ENCODE measurements around the gene CITED2. TPM values are rescaled to one million over a fixed set of nuclear protein-coding genes. Genes with fewer than 3 reads are reported as not detected.

The CITED2 gene
- total RNA-seq, 2 experiments from 2014 or later = 65.0 to 76.7 TPM

DNA sequence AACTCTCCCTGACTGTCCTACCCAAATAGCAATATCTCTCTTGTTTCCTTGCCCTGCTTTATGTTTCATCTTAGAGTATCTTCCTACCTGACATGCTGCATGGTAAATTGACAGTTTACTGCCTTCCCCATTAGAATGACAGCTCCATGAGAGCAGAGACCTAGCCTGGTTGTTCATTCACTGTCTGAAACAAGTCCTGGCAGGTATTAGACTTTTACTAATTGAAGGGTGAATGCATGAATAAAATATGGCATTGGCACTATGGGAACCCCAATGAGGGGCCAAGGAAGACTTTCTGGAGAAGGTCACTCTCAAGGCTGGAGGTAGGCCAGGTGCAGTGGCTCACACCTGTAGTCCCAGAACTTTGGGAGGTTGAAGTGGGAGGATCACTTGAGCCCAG lies 3.8 kb upstream of the CITED2 start:
- ChIA-PET CTCF (interaction anchor here (1.2 to 2.2 kb wide), 3 partner anchors 9 to 17 kb away, joined by 4 to 7 read pairs (median 5); no protein-coding TSS in a partner anchor), POLR2A (interaction anchor here (0.7 kb wide), 1 partner anchor 10 kb away, joined by 5 read pairs; no protein-coding TSS in a partner anchor)
- Mint-ChIP-seq H3K27me3 (no peaks in the 10 kb centered on the region), H3K27ac (no peak overlapping the region), H3K4me3 (no peak overlapping the region), H3K4me1 (peaks cover 22% of the 10 kb centered on the region), H3K36me3 (ENCODE audit: low read depth) (peaks cover 14% of the 10 kb centered on the region), H3K9me3 (no peaks in the 10 kb centered on the region)
- no peak for DNase-seq

DNA sequence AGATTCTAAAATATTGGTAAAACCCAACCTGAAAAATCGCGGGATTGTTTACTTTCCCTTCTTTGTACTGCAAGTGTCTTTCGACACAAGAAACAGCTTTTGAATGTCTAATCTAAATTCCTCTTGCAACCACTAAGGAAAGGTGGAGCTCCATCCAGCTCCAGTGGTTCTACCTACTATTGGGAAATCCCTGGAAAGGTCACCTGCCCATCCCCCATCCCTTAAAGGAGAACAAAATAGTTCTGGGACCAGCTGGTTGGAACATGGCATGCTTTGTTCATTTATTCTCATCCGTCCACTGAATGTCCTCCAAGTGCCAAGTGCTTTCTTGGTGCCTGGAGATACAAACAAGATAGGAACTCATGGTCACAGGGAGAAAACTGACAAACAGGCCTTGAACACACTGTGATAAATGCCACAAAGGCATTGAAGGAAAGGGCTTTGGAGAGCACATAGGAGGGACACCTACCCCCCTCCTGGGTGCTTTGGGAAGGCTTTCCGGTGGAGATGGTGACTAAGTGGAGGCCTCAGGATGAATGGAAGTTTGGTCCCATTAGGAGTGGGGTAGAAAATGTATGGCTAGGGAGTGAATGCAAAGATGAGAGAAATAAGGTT lies 2.3 kb upstream of the CITED2 start:
- no peak for DNase-seq
- Mint-ChIP-seq H3K4me3 (peak overlapping the region; percentile 93), H3K27ac (peak overlapping the region; percentile 99), H3K27me3 (no peaks in the 10 kb centered on the region), H3K36me3 (ENCODE audit: low read depth) (peaks cover 25% of the 10 kb centered on the region), H3K9me3 (no peaks in the 10 kb centered on the region), H3K4me1 (peaks cover 26% of the 10 kb centered on the region)
- CTCF ChIA-PET = interaction anchor here (2.2 kb wide), 1 partner anchor 11 kb away, joined by 7 read pairs; no protein-coding TSS in a partner anchor
- POLR2A ChIA-PET = no interaction called here

DNA sequence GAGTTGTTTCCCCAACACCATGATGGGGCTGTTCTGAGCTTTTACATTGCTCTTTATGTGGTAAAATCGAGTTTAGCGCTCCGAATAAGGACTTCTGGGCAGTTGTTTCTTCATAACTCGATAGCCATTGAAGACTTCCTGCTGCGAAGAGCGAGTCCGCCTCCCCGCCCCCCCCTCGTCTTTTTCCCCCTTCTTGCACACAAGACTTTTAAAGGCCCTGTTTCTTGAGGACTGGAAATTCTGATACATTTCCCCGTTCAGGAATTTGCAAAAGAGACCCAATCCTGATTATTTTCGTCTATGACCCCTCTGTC lies 1.5 kb upstream of the CITED2 start:
- peak overlapping the region; percentile 99 for H3K27ac Mint-ChIP-seq
- H3K27me3 Mint-ChIP-seq = no peaks in the 10 kb centered on the region
- peaks cover 31% of the 10 kb centered on the region for H3K36me3 Mint-ChIP-seq (ENCODE audit: low read depth)
- H3K4me3 Mint-ChIP-seq = peak overlapping the region; percentile 93
- ChIA-PET CTCF (interaction anchor here (1.2 to 2.2 kb wide), 2 partner anchors 11 kb away, joined by 4 to 7 read pairs; no protein-coding TSS in a partner anchor), POLR2A (interaction anchor here (1.2 kb wide), 1 partner anchor 155 kb away, joined by 6 read pairs; no protein-coding TSS in a partner anchor)
- H3K4me1 Mint-ChIP-seq = peaks cover 33% of the 10 kb centered on the region
- no peak for DNase-seq
- no peaks in the 10 kb centered on the region for H3K9me3 Mint-ChIP-seq

DNA sequence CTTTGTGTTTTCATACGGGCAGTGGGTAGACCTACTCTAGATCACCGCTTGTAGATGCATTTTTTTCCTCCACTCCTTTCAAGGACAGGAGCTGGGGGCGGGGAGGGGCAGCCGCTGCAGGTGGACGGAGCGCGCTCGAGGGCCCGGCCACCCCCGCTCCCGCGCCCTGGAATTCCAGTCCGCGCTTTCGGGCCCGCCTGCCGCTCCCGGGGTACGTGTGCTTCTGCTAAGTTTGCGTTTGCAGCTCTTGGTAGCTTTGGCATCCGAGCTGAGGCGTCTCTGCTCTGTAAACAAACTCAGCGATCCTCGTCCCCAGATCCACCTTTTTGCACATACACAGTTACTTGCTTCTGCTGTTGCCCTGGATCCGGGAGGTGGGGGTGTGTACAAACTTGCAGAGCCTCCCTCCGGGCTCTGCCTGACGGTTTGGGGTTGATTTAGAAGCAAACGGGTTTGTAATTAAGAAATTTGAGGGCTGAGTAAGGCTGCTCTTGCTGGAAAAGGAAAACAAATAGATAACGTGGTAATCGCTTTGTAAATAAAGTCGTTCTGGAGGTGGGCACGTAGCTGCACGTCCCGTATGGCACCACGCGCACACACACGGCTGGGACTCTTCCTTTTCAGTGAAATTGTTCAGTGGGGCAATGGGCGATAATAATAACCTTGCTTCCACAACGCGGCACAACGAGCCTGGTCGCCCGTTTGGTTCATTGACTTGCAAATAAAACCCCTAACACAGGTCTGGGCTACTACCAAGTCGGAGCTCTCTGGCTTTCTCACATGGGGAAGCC lies 973 bp upstream of the CITED2 start:
- Mint-ChIP-seq H3K4me1 (peaks cover 38% of the 10 kb centered on the region), H3K4me3 (peak overlapping the region; percentile 93), H3K9me3 (no peaks in the 10 kb centered on the region), H3K36me3 (ENCODE audit: low read depth) (peaks cover 36% of the 10 kb centered on the region), H3K27me3 (no peaks in the 10 kb centered on the region), H3K27ac (peak overlapping the region; percentile 99)
- POLR2A ChIA-PET = interaction anchor here (1.2 to 1.5 kb wide), 3 partner anchors 58 to 239 kb away, joined by 3 to 6 read pairs (median 6); no protein-coding TSS in a partner anchor
- CTCF ChIA-PET = interaction anchor here (0.5 to 3.5 kb wide), 11 partner anchors 11 to 1781 kb away, joined by 3 to 26 read pairs (median 4); partner anchors contain the start of gene TXLNB
- peak; percentile 89 for DNase-seq

DNA sequence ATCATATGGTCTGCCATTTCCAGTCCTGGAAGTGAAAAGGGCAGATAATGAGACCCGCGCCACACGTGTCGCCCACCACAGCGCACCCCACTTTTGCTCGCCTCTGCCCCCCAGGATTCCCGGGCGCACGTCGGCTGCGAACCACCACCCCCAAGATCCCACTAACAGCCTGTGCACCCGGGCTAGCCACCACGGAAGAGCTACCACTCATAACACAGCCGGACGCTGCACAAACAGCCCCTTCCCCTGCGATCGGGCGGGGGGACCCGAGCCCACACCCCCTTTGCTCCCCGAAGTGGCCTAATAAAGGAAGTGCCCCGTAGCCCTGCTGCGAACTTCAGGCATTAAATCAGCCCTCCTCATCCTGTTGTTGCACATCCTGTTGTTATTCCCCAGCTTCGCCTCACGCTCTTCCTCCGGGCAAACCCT lies 506 bp downstream of the CITED2 start:
- Mint-ChIP-seq H3K27ac (peak overlapping the region; percentile 99), H3K27me3 (no peaks in the 10 kb centered on the region), H3K36me3 (ENCODE audit: low read depth) (peaks cover 39% of the 10 kb centered on the region), H3K4me3 (peak overlapping the region; percentile 93), H3K9me3 (no peaks in the 10 kb centered on the region), H3K4me1 (peaks cover 49% of the 10 kb centered on the region)
- POLR2A ChIA-PET = interaction anchor here (0.6 to 1.5 kb wide), 5 partner anchors 81 to 237 kb away, joined by 3 to 6 read pairs (median 4); no protein-coding TSS in a partner anchor
- no peak for DNase-seq
- CTCF ChIA-PET = interaction anchor here (1.1 to 3.5 kb wide), 9 partner anchors 9 to 269 kb away, joined by 3 to 26 read pairs (median 3); partner anchors contain the start of gene TXLNB

DNA sequence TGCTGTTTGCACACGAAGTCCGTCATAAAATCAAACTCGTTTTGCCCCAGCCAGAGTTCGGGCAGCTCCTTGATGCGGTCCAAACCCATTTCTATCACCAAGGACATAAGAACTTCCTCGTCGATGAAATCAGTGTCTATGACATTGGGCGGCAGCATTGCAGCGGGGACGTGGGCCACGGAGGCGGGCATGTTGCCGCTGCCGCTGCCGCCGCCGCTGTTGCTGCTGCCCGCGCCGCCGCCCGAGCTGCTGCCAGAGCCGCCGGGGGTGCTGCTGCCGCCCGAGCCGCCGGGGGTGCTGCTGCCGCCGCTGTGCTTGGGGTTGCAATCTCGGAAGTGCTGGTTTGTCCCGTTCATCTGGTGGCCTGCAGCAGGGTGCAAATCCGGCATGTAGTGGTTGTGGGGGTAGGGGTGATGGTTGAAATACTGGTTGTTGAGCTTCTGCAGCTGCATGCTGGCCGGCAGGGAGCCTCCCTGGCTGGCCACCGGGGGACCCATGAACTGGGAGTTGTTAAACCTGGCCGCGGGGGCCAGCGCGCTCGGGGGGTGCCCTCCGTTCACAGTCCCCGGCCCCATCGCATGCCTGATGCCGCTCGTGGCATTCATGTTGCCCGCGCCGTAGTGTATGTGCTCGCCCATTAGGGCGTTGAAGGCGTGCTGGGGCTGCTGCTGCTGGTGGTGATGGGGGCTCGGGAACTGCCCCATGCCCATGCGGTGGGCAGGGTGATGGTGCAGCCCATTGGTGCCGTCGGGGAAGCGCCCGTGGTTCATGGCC lies 1.1 kb downstream of the CITED2 start:
- H3K4me3 Mint-ChIP-seq = peak overlapping the region; percentile 93
- H3K27me3 Mint-ChIP-seq = no peaks in the 10 kb centered on the region
- CTCF ChIA-PET = interaction anchor here (0.7 to 3.5 kb wide), 9 partner anchors 9 to 269 kb away, joined by 3 to 26 read pairs (median 3); no protein-coding TSS in a partner anchor
- DNase-seq = peak; percentile 75
- peaks cover 39% of the 10 kb centered on the region for H3K36me3 Mint-ChIP-seq (ENCODE audit: low read depth)
- H3K27ac Mint-ChIP-seq = peak overlapping the region; percentile 99
- POLR2A ChIA-PET = interaction anchor here (0.6 to 1.4 kb wide), 2 partner anchors 145 to 161 kb away, joined by 4 to 6 read pairs; no protein-coding TSS in a partner anchor
- peaks cover 49% of the 10 kb centered on the region for H3K4me1 Mint-ChIP-seq
- no peaks in the 10 kb centered on the region for H3K9me3 Mint-ChIP-seq

DNA sequence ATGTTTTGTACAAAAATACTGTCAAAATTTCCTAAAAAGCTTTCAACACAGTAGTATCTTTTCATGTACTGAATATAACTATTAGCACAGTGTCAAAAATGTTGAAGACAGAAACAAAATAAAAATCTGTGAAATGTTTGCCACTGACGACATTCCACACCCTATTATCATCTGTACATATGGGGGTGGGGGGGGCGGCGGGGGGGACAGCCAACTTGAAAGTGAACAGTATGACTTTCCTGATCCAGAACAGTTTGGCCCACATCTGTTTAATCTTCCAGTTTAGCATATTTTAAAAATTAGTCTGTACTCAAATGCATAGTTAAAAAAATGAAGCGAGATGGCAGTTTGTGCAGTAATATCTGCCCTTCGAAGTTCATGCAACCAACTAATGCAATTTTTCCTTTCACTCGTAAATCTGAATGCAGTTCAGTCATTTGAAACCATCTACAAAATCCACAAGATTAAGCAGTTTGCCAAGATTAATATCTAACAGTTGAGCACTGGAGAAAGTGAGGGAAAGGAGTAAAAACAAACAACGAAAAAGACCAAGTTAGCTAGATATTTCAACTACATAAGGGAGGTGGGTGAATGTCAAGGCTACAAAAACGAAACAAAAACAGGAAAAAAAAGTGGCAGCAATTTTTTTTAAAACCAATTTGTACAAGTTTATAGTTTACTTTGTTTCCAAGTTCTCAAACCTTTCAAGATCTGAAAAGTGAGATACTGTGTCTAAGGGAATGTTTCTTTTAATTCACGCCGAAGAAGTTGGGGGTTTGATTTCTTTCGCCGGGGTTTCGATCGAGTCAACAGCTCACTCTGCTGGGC lies 1.9 kb downstream of the CITED2 start:
- ChIA-PET CTCF (interaction anchor here (0.5 to 3.5 kb wide), 6 partner anchors 8 to 597 kb away, joined by 3 to 26 read pairs (median 3); no protein-coding TSS in a partner anchor), POLR2A (interaction anchor here (0.6 kb wide), 2 partner anchors 318 to 332 kb away, joined by 6 to 7 read pairs; no protein-coding TSS in a partner anchor)
- no peaks in the 10 kb centered on the region for H3K27me3 Mint-ChIP-seq
- peaks cover 37% of the 10 kb centered on the region for H3K36me3 Mint-ChIP-seq (ENCODE audit: low read depth)
- no peak for DNase-seq
- H3K27ac Mint-ChIP-seq = peak overlapping the region; percentile 99
- H3K9me3 Mint-ChIP-seq = no peaks in the 10 kb centered on the region
- peak overlapping the region; percentile 93 for H3K4me3 Mint-ChIP-seq
- peaks cover 53% of the 10 kb centered on the region for H3K4me1 Mint-ChIP-seq

DNA sequence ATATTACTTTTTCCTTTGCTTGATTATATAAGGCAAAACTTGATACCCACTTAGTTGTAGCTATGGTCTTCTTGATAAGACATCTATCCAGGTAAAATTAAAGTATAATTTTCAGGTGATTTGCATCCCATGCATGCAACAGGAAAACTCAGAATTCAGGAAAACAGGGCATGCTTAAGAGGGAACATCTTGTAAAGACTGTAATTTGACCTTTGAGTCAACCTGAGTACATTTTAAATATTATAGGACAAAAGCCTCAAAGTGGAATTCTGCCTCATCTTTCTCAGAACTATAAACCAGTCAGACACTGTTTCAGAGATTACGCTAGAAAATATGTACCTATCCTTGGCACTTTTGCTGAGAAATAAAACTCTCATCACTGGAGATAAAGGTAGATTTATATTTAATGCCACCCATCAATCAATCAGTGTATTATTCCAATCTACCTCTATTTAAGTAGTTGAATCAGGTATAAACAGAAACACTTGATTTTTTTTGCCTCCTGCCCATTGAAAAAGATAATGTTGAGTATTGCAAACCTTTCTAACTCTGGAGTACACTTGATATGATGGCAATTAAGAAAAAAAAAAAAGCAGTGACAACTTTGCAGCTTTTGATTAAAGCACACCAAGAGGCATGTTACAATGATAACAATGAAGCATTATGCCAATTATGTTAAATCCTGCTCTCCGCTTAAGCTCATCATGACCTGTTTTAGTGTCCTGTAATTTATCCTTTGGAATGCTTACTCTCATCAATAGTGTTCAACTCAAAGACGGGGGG lies 2.8 kb downstream of the CITED2 start:
- peaks cover 37% of the 10 kb centered on the region for H3K36me3 Mint-ChIP-seq (ENCODE audit: low read depth)

DNA sequence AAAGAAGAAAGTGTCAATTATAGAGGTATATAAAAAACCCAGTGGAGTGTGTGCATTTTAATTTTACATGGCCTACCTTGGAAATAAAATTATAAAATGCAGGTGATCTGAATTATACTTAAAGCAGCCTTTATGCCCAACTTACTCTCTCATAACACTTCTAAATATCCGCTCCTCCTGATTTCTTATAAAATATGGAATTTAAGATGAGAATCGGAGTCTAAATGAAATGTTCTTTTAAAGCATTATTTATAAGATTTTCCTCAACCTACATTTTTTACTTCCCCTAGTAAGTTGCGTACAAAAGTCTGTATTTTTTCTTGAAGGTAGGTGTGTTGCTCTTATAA lies 3.5 kb downstream of the CITED2 start:
- CTCF ChIA-PET = interaction anchor here (0.6 to 1.8 kb wide), 6 partner anchors 28 to 503 kb away, joined by 3 to 14 read pairs (median 4); no protein-coding TSS in a partner anchor
- Mint-ChIP-seq H3K4me1 (peaks cover 47% of the 10 kb centered on the region), H3K27me3 (no peaks in the 10 kb centered on the region), H3K27ac (no peak overlapping the region), H3K9me3 (no peaks in the 10 kb centered on the region), H3K36me3 (ENCODE audit: low read depth) (peaks cover 37% of the 10 kb centered on the region), H3K4me3 (peak overlapping the region; percentile 93)
- no peak for DNase-seq
- POLR2A ChIA-PET = interaction anchor here (0.7 kb wide), 1 partner anchor 234 kb away, joined by 3 read pairs; no protein-coding TSS in a partner anchor

More for the DNA sequence above, 2.8 kb downstream of the CITED2 start:
- POLR2A ChIA-PET = interaction anchor here (0.6 to 0.7 kb wide), 3 partner anchors 235 to 331 kb away, joined by 3 to 7 read pairs (median 6); no protein-coding TSS in a partner anchor
- DNase-seq = no peak
- Mint-ChIP-seq H3K9me3 (no peaks in the 10 kb centered on the region), H3K27me3 (no peaks in the 10 kb centered on the region), H3K4me1 (peaks cover 53% of the 10 kb centered on the region), H3K27ac (peak overlapping the region; percentile 73), H3K4me3 (peak overlapping the region; percentile 93)
- CTCF ChIA-PET = interaction anchor here (0.5 to 0.6 kb wide), 2 partner anchors 152 to 596 kb away, joined by 3 read pairs; no protein-coding TSS in a partner anchor

DNA sequence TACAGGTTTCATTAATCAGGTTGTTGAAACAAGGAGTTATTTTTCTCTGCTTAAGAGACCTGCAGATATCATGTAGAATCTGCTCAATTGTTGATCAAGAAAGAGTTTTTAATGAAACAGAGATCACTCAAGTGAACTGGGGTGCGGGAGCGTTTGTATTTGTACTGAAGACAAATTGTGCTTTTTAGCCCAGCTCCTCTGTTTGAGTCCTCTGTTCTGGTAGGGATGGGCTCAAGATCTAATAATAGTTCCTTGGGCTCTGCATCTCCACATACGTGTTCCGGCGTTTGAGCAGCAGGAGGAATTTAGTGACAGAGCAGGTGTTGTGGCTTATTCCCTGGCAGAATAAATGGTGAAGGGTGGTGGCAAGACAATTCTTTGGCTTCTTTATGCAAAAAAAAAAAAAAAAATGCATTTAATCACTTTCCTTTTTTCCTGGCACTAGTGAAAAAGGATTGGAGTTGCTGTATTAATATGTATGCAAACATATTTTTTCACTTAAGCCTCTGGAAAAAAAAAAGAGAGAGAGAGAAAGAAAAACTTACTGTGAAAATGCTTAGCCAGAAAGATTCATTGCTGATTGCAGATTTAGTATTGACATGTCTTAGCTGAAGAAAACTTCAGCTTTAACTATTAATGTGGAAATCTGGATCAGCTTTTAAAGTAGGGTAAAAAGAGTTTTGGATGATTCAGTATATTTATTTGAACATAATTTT lies 4.0 kb downstream of the CITED2 start:
- Mint-ChIP-seq H3K27me3 (no peaks in the 10 kb centered on the region), H3K9me3 (no peaks in the 10 kb centered on the region), H3K4me3 (peak overlapping the region; percentile 14), H3K27ac (peak overlapping the region; percentile 1), H3K4me1 (peaks cover 45% of the 10 kb centered on the region), H3K36me3 (ENCODE audit: low read depth) (peaks cover 37% of the 10 kb centered on the region)
- no peak for DNase-seq
- ChIA-PET POLR2A (interaction anchor here (0.7 kb wide), 1 partner anchor 233 kb away, joined by 3 read pairs; no protein-coding TSS in a partner anchor), CTCF (interaction anchor here (0.6 to 1.8 kb wide), 13 partner anchors 8 to 503 kb away, joined by 3 to 14 read pairs (median 3); no protein-coding TSS in a partner anchor)

Data from activated CD4-positive, alpha-beta T cell treated with anti-CD3 and anti-CD28 coated beads, Interleukin-2, amount 10 ng/mL, durations not matched to agents 7 days and 5 days (primary cell).